Hepatocyte (in vitro differentiated cells): ENCODE data around the gene NME8.

ENCODE experiments used
- CTCF ChIP-seq: fragments of 200-600 bp; sonication (generic); IDR thresholded peaks from 2 replicates; pipeline ENCODE4 v1.5.1; 2016; ENCODE audit warnings: antibody characterized with exemption, mild to moderate bottlenecking; ENCODE audit not compliant: poor library complexity
- EZH2 ChIP-seq: fragments of 200-600 bp; sonication (generic); IDR thresholded peaks from 2 replicates; pipeline ENCODE4 v1.6.1; 2016; ENCODE audit warnings: antibody characterized with exemption, mild to moderate bottlenecking, borderline replicate concordance
- EZH2phosphoT487 ChIP-seq: fragments of 200-600 bp; sonication (generic); IDR thresholded peaks from one replicate; pipeline ENCODE4 v1.6.1; 2018; ENCODE audit warnings: antibody characterized with exemption, mild to moderate bottlenecking, low read depth, moderate library complexity; ENCODE audit not compliant: unreplicated experiment, severe bottlenecking

- TF ChIP-seq CTCF (no peak), EZH2 (no peak), EZH2phosphoT487 (no peak)
These were observed 94.7 kb downstream of the NME8 start for GRCh38 chr7:37942934-37943610.
